Caco-2 (cell line): ENCODE measurements around the gene ULK1. TPM values are rescaled to one million over a fixed set of nuclear protein-coding genes. Genes with fewer than 3 reads are reported as not detected.

Experiments used
- BruUV-seq: library from RNA; stranded (reverse); fragments of 400-500 nt; replicated peaks from 2 replicates; lab custom pipeline; 2021; lab: Mats Ljungman, UMichigan
- CTCF ChIA-PET: fragments of 300-600 bp; sonication (Branson Sonifier 250); formaldehyde crosslinking; loops from one replicate; lab custom pipeline; 2022; ENCODE audit warnings: antibody characterized with exemption; lab: Charles Lee
- POLR2A ChIA-PET: fragments of 300-600 bp; sonication (Branson Sonifier 250); formaldehyde crosslinking; loops from one replicate; lab custom pipeline; 2022; ENCODE audit warnings: antibody characterized with exemption; lab: Charles Lee
- DNase-seq, 2 experiments: peaks; one replicate each; pipeline versions ENCODE4 v3.0.0 to v3.0.0-alpha.2; 2020 to 2022
- H3K27me3 ChIP-seq: replicated peaks from 2 replicates; pipeline ENCODE4 v1.6.0; 2011; ENCODE audit warnings: low read length; ENCODE audit not compliant: control insufficient read depth, insufficient read depth
- H3K36me3 ChIP-seq: 2 replicates; pipeline ENCODE4 v1.5.1; 2011; ENCODE audit warnings: low read length; ENCODE audit not compliant: control insufficient read depth, insufficient read depth
- H3K4me1 ChIP-seq: fragments of 250-450 bp; sonication (Bioruptor Pico); 2 replicates; pipeline ENCODE4 v1.5.1; 2020; ENCODE audit warnings: mild to moderate bottlenecking
- H3K4me3 ChIP-seq: 2 replicates; pipeline ENCODE4 v1.5.1; 2011; ENCODE audit warnings: low read depth, mild to moderate bottlenecking, control low read depth, low read length
- H3K9me3 ChIP-seq: fragments of 250-450 bp; sonication (Bioruptor Pico); 2 replicates; pipeline ENCODE4 v1.5.1; 2020; ENCODE audit warnings: mild to moderate bottlenecking, moderate library complexity
- H3K27ac Mint-ChIP-seq: one replicate; pipeline ENCODE4 v1.8.0; 2022; ENCODE audit warnings: mixed read lengths; ENCODE audit not compliant: unreplicated experiment
- H3K27me3 Mint-ChIP-seq: one replicate; pipeline ENCODE4 v1.8.0; 2022; ENCODE audit warnings: mixed read lengths; ENCODE audit not compliant: insufficient read depth, unreplicated experiment
- H3K36me3 Mint-ChIP-seq: one replicate; pipeline ENCODE4 v1.8.0; 2022; ENCODE audit warnings: mild to moderate bottlenecking, mixed read lengths; ENCODE audit not compliant: insufficient read depth, unreplicated experiment
- H3K4me1 Mint-ChIP-seq: one replicate; pipeline ENCODE4 v1.8.0; 2022; ENCODE audit warnings: low read depth, mixed read lengths; ENCODE audit not compliant: unreplicated experiment
- H3K4me3 Mint-ChIP-seq: one replicate; pipeline ENCODE4 v1.8.0; 2022; ENCODE audit warnings: mild to moderate bottlenecking, moderate library complexity, mixed read lengths; ENCODE audit not compliant: unreplicated experiment
- H3K9me3 Mint-ChIP-seq: one replicate; pipeline ENCODE4 v1.8.0; 2022; ENCODE audit warnings: mixed read lengths; ENCODE audit not compliant: unreplicated experiment
- CTCF ChIP-seq, 2 experiments: fragments of 200-600 bp in 1 of 2; IDR thresholded peaks; 1 replicate in 1 of 2; 2 replicates in 1 of 2; pipeline versions ENCODE4 v1.5.1 to v1.8.0; 2011 to 2022; ENCODE audit warnings: antibody characterized with exemption in 1 of 2, control low read depth in 1 of 2, inconsistent platforms in 1 of 2, low read depth in 1 of 2, low read length in 1 of 2, mild to moderate bottlenecking in 1 of 2, moderate library complexity in 1 of 2; ENCODE audit not compliant: insufficient read depth in 1 of 2, severe bottlenecking in 1 of 2, unreplicated experiment in 1 of 2
- intact Hi-C: fragments of 100-400 bp; cut with micrococcal nuclease; formaldehyde crosslinking; loops from one replicate; pipeline ENCODE4 v1.10.0; 2022; ENCODE audit not compliant: unreplicated experiment
- total RNA-seq: library from RNA; stranded (reverse); gene quantifications from 2 replicates; pipeline ENCODE4 v1.2.3, GENCODE V29; 2022

ULK1 gene
- total RNA-seq, 1 experiment from 2014 or later, result 61.1 TPM

GRCh38 chr12:131860472-131861260 lies 33.8 kb upstream of the ULK1 start:
- POLR2A ChIA-PET, result interaction anchor here (0.7 kb wide), 1 partner anchor 13 kb away, joined by 4 read pairs; no protein-coding TSS in a partner anchor

GRCh38 chr12:131861261-131862083 lies 33.0 kb upstream of the ULK1 start:
- Histone ChIP-seq H3K9me3 (no peaks in the 10 kb centered on the region), H3K4me3 (no peak overlapping the region), H3K27me3 (no peaks in the 10 kb centered on the region), H3K36me3 (no peaks in the 10 kb centered on the region), H3K4me1 (peaks cover 38% of the 10 kb centered on the region)
- ChIA-PET CTCF (no interaction called here), POLR2A (interaction anchor here (0.6 kb wide), 1 partner anchor 390 kb away, joined by 3 read pairs; no protein-coding TSS in a partner anchor)
- H3K9me3 Mint-ChIP-seq, result no peaks in the 10 kb centered on the region
- intact Hi-C loops, result loop anchor here (2.0 to 5.0 kb wide), 2 partner anchors 27 to 66 kb away; partner anchors contain the start of gene PUS1
- TF ChIP-seq CTCF (IDR thresholded peaks at IDR 0.05; ENCODE audit: insufficient read depth in 1 of 2, low read depth in 1 of 2, low read length in 1 of 2, severe bottlenecking in 1 of 2, unreplicated experiment in 1 of 2), result no peak
- H3K4me3 Mint-ChIP-seq, result peak overlapping the region; percentile 68
- H3K4me1 Mint-ChIP-seq, result peaks cover 43% of the 10 kb centered on the region
- H3K36me3 Mint-ChIP-seq, result peaks cover 34% of the 10 kb centered on the region
- H3K27ac Mint-ChIP-seq, result peak overlapping the region; percentile 100
- DNase-seq, result no peak
- H3K27me3 Mint-ChIP-seq, result no peaks in the 10 kb centered on the region
- TSS peak; percentile 72 for BruUV-seq

More at GRCh38 chr12:131860472-131861260, 33.8 kb upstream of the ULK1 start:
- peak overlapping the region; percentile 6; the same call in 1 of the 2 replicates for H3K4me3 ChIP-seq
- Mint-ChIP-seq H3K4me1 (peaks cover 49% of the 10 kb centered on the region), H3K9me3 (no peaks in the 10 kb centered on the region), H3K27ac (peak overlapping the region; percentile 100), H3K4me3 (peak overlapping the region; percentile 68), H3K27me3 (no peaks in the 10 kb centered on the region), H3K36me3 (peaks cover 34% of the 10 kb centered on the region)
- no peaks in the 10 kb centered on the region for H3K27me3 ChIP-seq
- CTCF ChIA-PET, result interaction anchor here (0.7 kb wide), 1 partner anchor 25 kb away, joined by 4 read pairs; no protein-coding TSS in a partner anchor
- TF ChIP-seq CTCF (IDR thresholded peaks at IDR 0.05; ENCODE audit: insufficient read depth in 1 of 2, low read depth in 1 of 2, low read length in 1 of 2, severe bottlenecking in 1 of 2, unreplicated experiment in 1 of 2), result no peak
- H3K4me1 ChIP-seq, result peaks cover 38% of the 10 kb centered on the region
- no TSS peak for BruUV-seq
- intact Hi-C loops, result loop anchor here (1.0 to 5.0 kb wide), 3 partner anchors 26 to 67 kb away; partner anchors contain the start of gene PUS1
- H3K9me3 ChIP-seq, result no peaks in the 10 kb centered on the region
- peak; percentile 96 for DNase-seq
- H3K36me3 ChIP-seq, result no peaks in the 10 kb centered on the region

- CTCF ChIA-PET, result no interaction called here
- H3K27ac Mint-ChIP-seq, result peak overlapping the region; percentile 100
Measured at GRCh38 chr12:131862084-131862441, 32.4 kb upstream of the ULK1 start.

More at GRCh38 chr12:131862084-131862441, 32.4 kb upstream of the ULK1 start:
- no peaks in the 10 kb centered on the region for H3K9me3 Mint-ChIP-seq
- no peaks in the 10 kb centered on the region for H3K27me3 Mint-ChIP-seq
- no peak for TF ChIP-seq CTCF (IDR thresholded peaks at IDR 0.05; ENCODE audit: insufficient read depth in 1 of 2, low read depth in 1 of 2, low read length in 1 of 2, severe bottlenecking in 1 of 2, unreplicated experiment in 1 of 2)
- POLR2A ChIA-PET, result interaction anchor here (0.6 kb wide), 1 partner anchor 389 kb away, joined by 3 read pairs; no protein-coding TSS in a partner anchor
- Histone ChIP-seq H3K27me3 (no peaks in the 10 kb centered on the region), H3K4me3 (no peak overlapping the region), H3K4me1 (peaks cover 38% of the 10 kb centered on the region), H3K9me3 (no peaks in the 10 kb centered on the region), H3K36me3 (no peaks in the 10 kb centered on the region)
- H3K4me1 Mint-ChIP-seq, result peaks cover 41% of the 10 kb centered on the region
- H3K36me3 Mint-ChIP-seq, result peaks cover 34% of the 10 kb centered on the region
- BruUV-seq, result no TSS peak
- DNase-seq, result no peak
- intact Hi-C loops, result loop anchor here (5.0 kb wide), 1 partner anchor 65 kb away; the partner anchor contains the start of gene PUS1
- no peak overlapping the region for H3K4me3 Mint-ChIP-seq
